Measurements from ENCODE around the gene FOS. TPM values are rescaled to one million over a fixed set of nuclear protein-coding genes. Genes with fewer than 3 reads are reported as not detected.

Gene FOS
- total and polyA plus RNA-seq, 2 donors (not counting 1 experiment from before 2014, with no cell fraction given), result 103 to 4,077 TPM

- Histone ChIP-seq H3K79me2 (ENCODE audit: control insufficient read depth, insufficient read depth, low read length) (no peaks in the 10 kb centered on the region), H4K20me1 (ENCODE audit: control insufficient read depth, insufficient read depth, low read length, poor library complexity, severe bottlenecking) (no peaks in the 10 kb centered on the region), H2AFZ (ENCODE audit: insufficient read depth, low read depth, low read length, poor library complexity, severe bottlenecking) (no peak overlapping the region), H3K4me1 (ENCODE audit: control insufficient read depth in 2 of 2, insufficient read depth in 2 of 2, low read length in 2 of 2) (peaks cover 0 to 6% of the 10 kb centered on the region in 2 donors), H3K4me2 (replicated peaks; ENCODE audit: low read depth, low read length, poor library complexity, severe bottlenecking) (no peak overlapping the region), H3K4me3 (ENCODE audit: control extremely low read depth in 1 of 5, extremely low read depth in 1 of 5, insufficient read depth in 1 of 5, low read depth in 2 of 5, low read length in 4 of 5) (no peak overlapping the region), H3K9me3 (ENCODE audit: control extremely low read depth in 1 of 3, control insufficient read depth in 2 of 3, insufficient read depth in 1 of 3, low read length in 2 of 3) (no peaks in the 10 kb centered on the region), H3K27ac (ENCODE audit: low read length in 2 of 2) (no peak overlapping the region), H3K36me3 (replicated peaks in 1 of 2; ENCODE audit: control extremely low read depth in 1 of 2, control insufficient read depth in 1 of 2, extremely low read depth in 1 of 2, insufficient read depth in 2 of 2, low read length in 1 of 2) (no peaks in the 10 kb centered on the region), H3K27me3 (replicated peaks in 1 of 4; ENCODE audit: control extremely low read depth in 1 of 4, control insufficient read depth in 3 of 4, insufficient read depth in 4 of 4, low read length in 3 of 4) (no peaks in the 10 kb centered on the region), H3K9ac (ENCODE audit: low read length) (no peak overlapping the region)
- H3K4me1 Mint-ChIP-seq, result peaks cover 4% of the 10 kb centered on the region
- CTCF ChIA-PET, result interaction anchor here (0.9 kb wide), 1 partner anchor 246 kb away, joined by 4 read pairs; no protein-coding TSS in a partner anchor
- 34% methylated on average over 4 of the region's 4 CpGs for WGBS (ENCODE audit: insufficient coverage)
- no peak overlapping the region for H3K4me3 Mint-ChIP-seq
- H3K27me3 Mint-ChIP-seq, result peaks cover 15% of the 10 kb centered on the region
- no peak for DNase-seq
- no peak for ATAC-seq (ENCODE audit: low read depth)
- POLR2A ChIA-PET, result no interaction called here
- intact Hi-C loops (cut with micrococcal nuclease), result no loop called here
- H3K27ac Mint-ChIP-seq, result no peak overlapping the region
- H3K9me3 Mint-ChIP-seq (ENCODE audit: insufficient read depth), result no peaks in the 10 kb centered on the region
- TF ChIP-seq CTCF (IDR thresholded peaks at IDR 0.05), result no peak
- no peak for TF ChIP-seq EZH2 (IDR thresholded peaks at IDR 0.05; ENCODE audit: borderline replicate concordance, insufficient read depth, low read depth, low read length, poor library complexity, severe bottlenecking)
These were observed 36.5 kb downstream of the FOS start for GRCh38 chr14:75315144-75315543.

DNA sequence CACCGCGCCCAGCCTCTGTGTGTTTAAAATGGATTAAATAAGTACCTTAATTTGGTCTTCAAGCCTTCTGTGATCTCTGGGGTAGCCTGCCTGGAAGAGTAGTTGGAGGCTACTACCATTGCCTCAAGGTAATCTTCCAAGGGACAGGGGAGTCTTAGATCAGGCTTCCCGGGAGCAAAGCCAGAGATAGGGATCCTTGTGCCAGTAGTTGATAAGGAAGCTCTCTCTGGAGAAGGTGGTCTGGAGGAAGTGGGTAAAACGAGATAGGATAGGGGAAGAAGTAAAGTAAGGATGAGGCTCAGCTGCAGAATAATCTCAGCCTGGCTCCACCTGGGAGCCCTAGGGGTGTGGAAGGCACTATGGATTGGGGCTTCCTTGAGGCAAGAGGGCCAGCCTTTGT, 38.5 kb downstream of the FOS start:
- H3K27me3 ChIP-seq (replicated peaks in 1 of 4; ENCODE audit: control extremely low read depth in 1 of 4, control insufficient read depth in 3 of 4, insufficient read depth in 4 of 4, low read length in 3 of 4), result no peaks in the 10 kb centered on the region
- DNase-seq, result no peak
- H2AFZ ChIP-seq (ENCODE audit: insufficient read depth, low read depth, low read length, poor library complexity, severe bottlenecking), result no peak overlapping the region
- no peak overlapping the region for H3K4me3 ChIP-seq (ENCODE audit: control extremely low read depth in 1 of 5, extremely low read depth in 1 of 5, insufficient read depth in 1 of 5, low read depth in 2 of 5, low read length in 4 of 5)
- no peaks in the 10 kb centered on the region for H3K9me3 ChIP-seq (ENCODE audit: control extremely low read depth in 1 of 3, control insufficient read depth in 2 of 3, insufficient read depth in 1 of 3, low read length in 2 of 3)
- no peak for TF ChIP-seq EZH2 (IDR thresholded peaks at IDR 0.05; ENCODE audit: borderline replicate concordance, insufficient read depth, low read depth, low read length, poor library complexity, severe bottlenecking)
- TF ChIP-seq CTCF (IDR thresholded peaks at IDR 0.05), result no peak
- no peaks in the 10 kb centered on the region for H4K20me1 ChIP-seq (ENCODE audit: control insufficient read depth, insufficient read depth, low read length, poor library complexity, severe bottlenecking)
- no peaks in the 10 kb centered on the region for H3K9me3 Mint-ChIP-seq (ENCODE audit: insufficient read depth)
- ATAC-seq (ENCODE audit: low read depth), result no peak
- no peaks in the 10 kb centered on the region for H3K79me2 ChIP-seq (ENCODE audit: control insufficient read depth, insufficient read depth, low read length)
- peaks cover 15% of the 10 kb centered on the region for H3K27me3 Mint-ChIP-seq
- POLR2A ChIA-PET, result interaction anchor here (0.6 kb wide), 1 partner anchor 13 kb away, joined by 5 read pairs; no protein-coding TSS in a partner anchor
- H3K27ac ChIP-seq (ENCODE audit: low read length in 2 of 2), result no peak overlapping the region
- WGBS (ENCODE audit: insufficient coverage), result 83% methylated on average over 4 of the region's 4 CpGs
- H3K27ac Mint-ChIP-seq, result no peak overlapping the region
- peaks cover 0 to 3% of the 10 kb centered on the region in 2 donors for H3K4me1 ChIP-seq (ENCODE audit: control insufficient read depth in 2 of 2, insufficient read depth in 2 of 2, low read length in 2 of 2)
- CTCF ChIA-PET, result interaction anchor here (1.4 kb wide), 1 partner anchor 172 kb away, joined by 3 read pairs; no protein-coding TSS in a partner anchor
- H3K9ac ChIP-seq (ENCODE audit: low read length), result no peak overlapping the region
- no peak overlapping the region for H3K4me3 Mint-ChIP-seq
- no peaks in the 10 kb centered on the region for H3K36me3 ChIP-seq (replicated peaks in 1 of 2; ENCODE audit: control extremely low read depth in 1 of 2, control insufficient read depth in 1 of 2, extremely low read depth in 1 of 2, insufficient read depth in 2 of 2, low read length in 1 of 2)
- intact Hi-C loops (cut with micrococcal nuclease), result no loop called here
- peaks cover 3% of the 10 kb centered on the region for H3K4me1 Mint-ChIP-seq
- no peak overlapping the region for H3K4me2 ChIP-seq (replicated peaks; ENCODE audit: low read depth, low read length, poor library complexity, severe bottlenecking)
